WTC11 (cell line): ENCODE results near the gene TNIK.

Experiments used
- ESRRA ChIP-seq: sonication (generic); formaldehyde crosslinking; IDR thresholded peaks from 2 replicates; pipeline ENCODE4 v1.8.1; 2022; ENCODE audit warnings: mild to moderate bottlenecking, missing genetic modification reagents, borderline replicate concordance
- FOXJ3 ChIP-seq: sonication (generic); formaldehyde crosslinking; IDR thresholded peaks from 2 replicates; pipeline ENCODE4 v1.9.0; 2021; ENCODE audit warnings: missing genetic modification reagents, mild to moderate bottlenecking, borderline replicate concordance
- NR2C2 ChIP-seq: sonication (generic); formaldehyde crosslinking; IDR thresholded peaks from 2 replicates; pipeline ENCODE4 v1.8.0; 2022; ENCODE audit warnings: mild to moderate bottlenecking, missing genetic modification reagents
- SP1 ChIP-seq: sonication (generic); formaldehyde crosslinking; conservative IDR thresholded peaks from 2 replicates; pipeline ENCODE4 v1.8.1; 2022; ENCODE audit warnings: missing genetic modification reagents
- ZNF416 ChIP-seq: fragments of 250-450 bp; sonication (Bioruptor Pico); IDR thresholded peaks from 2 replicates; pipeline ENCODE4 v1.9.0; 2021; ENCODE audit warnings: mild to moderate bottlenecking, inconsistent platforms
- TF ChIP-seq, protein P1 (sequence below): fragments of 200-600 bp; IDR thresholded peaks from 2 replicates; pipeline ENCODE4 v1.8.0; 2022; ENCODE audit warnings: antibody characterized with exemption
- TF ChIP-seq, protein P2 (sequence below): sonication (generic); formaldehyde crosslinking; IDR thresholded peaks from 2 replicates; pipeline ENCODE4 v1.8.1; 2022; ENCODE audit warnings: low read depth, missing genetic modification reagents, borderline replicate concordance
- TF ChIP-seq, protein P3 (sequence below): fragments of 250-450 bp; sonication (Bioruptor Pico); IDR thresholded peaks from 2 replicates; pipeline ENCODE4 v2.1.2; 2022; ENCODE audit warnings: mild to moderate bottlenecking, moderate library complexity
- TF ChIP-seq, protein P4 (sequence below): fragments of 250-450 bp; sonication (Bioruptor Pico); IDR thresholded peaks from 2 replicates; pipeline ENCODE4 v1.9.0; 2021; ENCODE audit warnings: mild to moderate bottlenecking, borderline replicate concordance
- TF ChIP-seq, protein P5 (sequence below): sonication (generic); formaldehyde crosslinking; IDR thresholded peaks from 2 replicates; pipeline ENCODE4 v1.8.0; 2022; ENCODE audit warnings: missing genetic modification reagents
- TF ChIP-seq, protein P6 (sequence below): sonication (generic); formaldehyde crosslinking; IDR thresholded peaks from 2 replicates; pipeline ENCODE4 v1.8.1; 2022; ENCODE audit warnings: low read depth, mild to moderate bottlenecking, moderate library complexity, missing genetic modification reagents, borderline replicate concordance
- TF ChIP-seq, protein P7 (sequence below): sonication (generic); formaldehyde crosslinking; IDR thresholded peaks from 2 replicates; pipeline ENCODE4 v1.8.0; 2022; ENCODE audit warnings: mild to moderate bottlenecking, missing genetic modification reagents
- TF ChIP-seq, protein P8 (sequence below): sonication (generic); formaldehyde crosslinking; IDR thresholded peaks from 2 replicates; pipeline ENCODE4 v1.8.0; 2022; ENCODE audit warnings: mild to moderate bottlenecking, missing genetic modification reagents
- TF ChIP-seq, protein P9 (sequence below): sonication (generic); formaldehyde crosslinking; IDR thresholded peaks from 2 replicates; pipeline ENCODE4 v1.8.0; 2022; ENCODE audit warnings: mild to moderate bottlenecking, missing genetic modification reagents

DNA sequence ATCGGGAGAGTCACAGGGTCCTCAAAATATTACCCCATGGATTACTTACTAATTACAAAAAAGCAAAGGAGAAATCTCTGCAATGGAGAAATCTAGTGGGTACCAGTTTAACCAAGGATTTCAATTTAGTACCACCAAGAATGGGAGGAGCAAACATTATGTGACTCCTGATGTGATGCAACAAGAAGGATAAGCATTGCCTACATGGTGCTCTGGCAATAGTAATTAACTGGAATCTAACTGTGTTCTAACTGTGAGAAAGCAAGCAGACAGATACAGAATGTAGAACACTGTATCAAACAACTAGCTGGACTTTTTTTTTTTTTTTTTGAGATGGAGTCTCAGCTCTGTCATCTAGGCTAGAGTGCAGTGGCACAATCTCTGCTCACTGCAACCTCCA is 159.2 kb downstream of the TNIK start:
- TF ChIP-seq, protein P1, sequence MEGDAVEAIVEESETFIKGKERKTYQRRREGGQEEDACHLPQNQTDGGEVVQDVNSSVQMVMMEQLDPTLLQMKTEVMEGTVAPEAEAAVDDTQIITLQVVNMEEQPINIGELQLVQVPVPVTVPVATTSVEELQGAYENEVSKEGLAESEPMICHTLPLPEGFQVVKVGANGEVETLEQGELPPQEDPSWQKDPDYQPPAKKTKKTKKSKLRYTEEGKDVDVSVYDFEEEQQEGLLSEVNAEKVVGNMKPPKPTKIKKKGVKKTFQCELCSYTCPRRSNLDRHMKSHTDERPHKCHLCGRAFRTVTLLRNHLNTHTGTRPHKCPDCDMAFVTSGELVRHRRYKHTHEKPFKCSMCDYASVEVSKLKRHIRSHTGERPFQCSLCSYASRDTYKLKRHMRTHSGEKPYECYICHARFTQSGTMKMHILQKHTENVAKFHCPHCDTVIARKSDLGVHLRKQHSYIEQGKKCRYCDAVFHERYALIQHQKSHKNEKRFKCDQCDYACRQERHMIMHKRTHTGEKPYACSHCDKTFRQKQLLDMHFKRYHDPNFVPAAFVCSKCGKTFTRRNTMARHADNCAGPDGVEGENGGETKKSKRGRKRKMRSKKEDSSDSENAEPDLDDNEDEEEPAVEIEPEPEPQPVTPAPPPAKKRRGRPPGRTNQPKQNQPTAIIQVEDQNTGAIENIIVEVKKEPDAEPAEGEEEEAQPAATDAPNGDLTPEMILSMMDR = no peak
- no peak for TF ChIP-seq ZNF416 (CRISPR knock-in tag)
- TF ChIP-seq, protein P2, sequence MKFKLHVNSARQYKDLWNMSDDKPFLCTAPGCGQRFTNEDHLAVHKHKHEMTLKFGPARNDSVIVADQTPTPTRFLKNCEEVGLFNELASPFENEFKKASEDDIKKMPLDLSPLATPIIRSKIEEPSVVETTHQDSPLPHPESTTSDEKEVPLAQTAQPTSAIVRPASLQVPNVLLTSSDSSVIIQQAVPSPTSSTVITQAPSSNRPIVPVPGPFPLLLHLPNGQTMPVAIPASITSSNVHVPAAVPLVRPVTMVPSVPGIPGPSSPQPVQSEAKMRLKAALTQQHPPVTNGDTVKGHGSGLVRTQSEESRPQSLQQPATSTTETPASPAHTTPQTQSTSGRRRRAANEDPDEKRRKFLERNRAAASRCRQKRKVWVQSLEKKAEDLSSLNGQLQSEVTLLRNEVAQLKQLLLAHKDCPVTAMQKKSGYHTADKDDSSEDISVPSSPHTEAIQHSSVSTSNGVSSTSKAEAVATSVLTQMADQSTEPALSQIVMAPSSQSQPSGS (CRISPR knock-in tag) = no peak
- TF ChIP-seq, protein P3, sequence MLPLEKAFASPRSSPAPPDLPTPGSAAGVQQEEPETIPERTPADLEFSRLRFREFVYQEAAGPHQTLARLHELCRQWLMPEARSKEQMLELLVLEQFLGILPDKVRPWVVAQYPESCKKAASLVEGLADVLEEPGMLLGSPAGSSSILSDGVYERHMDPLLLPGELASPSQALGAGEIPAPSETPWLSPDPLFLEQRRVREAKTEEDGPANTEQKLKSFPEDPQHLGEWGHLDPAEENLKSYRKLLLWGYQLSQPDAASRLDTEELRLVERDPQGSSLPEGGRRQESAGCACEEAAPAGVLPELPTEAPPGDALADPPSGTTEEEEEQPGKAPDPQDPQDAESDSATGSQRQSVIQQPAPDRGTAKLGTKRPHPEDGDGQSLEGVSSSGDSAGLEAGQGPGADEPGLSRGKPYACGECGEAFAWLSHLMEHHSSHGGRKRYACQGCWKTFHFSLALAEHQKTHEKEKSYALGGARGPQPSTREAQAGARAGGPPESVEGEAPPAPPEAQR (CRISPR knock-in tag) = no peak
- TF ChIP-seq, protein P4, sequence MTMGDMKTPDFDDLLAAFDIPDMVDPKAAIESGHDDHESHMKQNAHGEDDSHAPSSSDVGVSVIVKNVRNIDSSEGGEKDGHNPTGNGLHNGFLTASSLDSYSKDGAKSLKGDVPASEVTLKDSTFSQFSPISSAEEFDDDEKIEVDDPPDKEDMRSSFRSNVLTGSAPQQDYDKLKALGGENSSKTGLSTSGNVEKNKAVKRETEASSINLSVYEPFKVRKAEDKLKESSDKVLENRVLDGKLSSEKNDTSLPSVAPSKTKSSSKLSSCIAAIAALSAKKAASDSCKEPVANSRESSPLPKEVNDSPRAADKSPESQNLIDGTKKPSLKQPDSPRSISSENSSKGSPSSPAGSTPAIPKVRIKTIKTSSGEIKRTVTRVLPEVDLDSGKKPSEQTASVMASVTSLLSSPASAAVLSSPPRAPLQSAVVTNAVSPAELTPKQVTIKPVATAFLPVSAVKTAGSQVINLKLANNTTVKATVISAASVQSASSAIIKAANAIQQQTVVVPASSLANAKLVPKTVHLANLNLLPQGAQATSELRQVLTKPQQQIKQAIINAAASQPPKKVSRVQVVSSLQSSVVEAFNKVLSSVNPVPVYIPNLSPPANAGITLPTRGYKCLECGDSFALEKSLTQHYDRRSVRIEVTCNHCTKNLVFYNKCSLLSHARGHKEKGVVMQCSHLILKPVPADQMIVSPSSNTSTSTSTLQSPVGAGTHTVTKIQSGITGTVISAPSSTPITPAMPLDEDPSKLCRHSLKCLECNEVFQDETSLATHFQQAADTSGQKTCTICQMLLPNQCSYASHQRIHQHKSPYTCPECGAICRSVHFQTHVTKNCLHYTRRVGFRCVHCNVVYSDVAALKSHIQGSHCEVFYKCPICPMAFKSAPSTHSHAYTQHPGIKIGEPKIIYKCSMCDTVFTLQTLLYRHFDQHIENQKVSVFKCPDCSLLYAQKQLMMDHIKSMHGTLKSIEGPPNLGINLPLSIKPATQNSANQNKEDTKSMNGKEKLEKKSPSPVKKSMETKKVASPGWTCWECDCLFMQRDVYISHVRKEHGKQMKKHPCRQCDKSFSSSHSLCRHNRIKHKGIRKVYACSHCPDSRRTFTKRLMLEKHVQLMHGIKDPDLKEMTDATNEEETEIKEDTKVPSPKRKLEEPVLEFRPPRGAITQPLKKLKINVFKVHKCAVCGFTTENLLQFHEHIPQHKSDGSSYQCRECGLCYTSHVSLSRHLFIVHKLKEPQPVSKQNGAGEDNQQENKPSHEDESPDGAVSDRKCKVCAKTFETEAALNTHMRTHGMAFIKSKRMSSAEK = no peak
- TF ChIP-seq, protein P5, sequence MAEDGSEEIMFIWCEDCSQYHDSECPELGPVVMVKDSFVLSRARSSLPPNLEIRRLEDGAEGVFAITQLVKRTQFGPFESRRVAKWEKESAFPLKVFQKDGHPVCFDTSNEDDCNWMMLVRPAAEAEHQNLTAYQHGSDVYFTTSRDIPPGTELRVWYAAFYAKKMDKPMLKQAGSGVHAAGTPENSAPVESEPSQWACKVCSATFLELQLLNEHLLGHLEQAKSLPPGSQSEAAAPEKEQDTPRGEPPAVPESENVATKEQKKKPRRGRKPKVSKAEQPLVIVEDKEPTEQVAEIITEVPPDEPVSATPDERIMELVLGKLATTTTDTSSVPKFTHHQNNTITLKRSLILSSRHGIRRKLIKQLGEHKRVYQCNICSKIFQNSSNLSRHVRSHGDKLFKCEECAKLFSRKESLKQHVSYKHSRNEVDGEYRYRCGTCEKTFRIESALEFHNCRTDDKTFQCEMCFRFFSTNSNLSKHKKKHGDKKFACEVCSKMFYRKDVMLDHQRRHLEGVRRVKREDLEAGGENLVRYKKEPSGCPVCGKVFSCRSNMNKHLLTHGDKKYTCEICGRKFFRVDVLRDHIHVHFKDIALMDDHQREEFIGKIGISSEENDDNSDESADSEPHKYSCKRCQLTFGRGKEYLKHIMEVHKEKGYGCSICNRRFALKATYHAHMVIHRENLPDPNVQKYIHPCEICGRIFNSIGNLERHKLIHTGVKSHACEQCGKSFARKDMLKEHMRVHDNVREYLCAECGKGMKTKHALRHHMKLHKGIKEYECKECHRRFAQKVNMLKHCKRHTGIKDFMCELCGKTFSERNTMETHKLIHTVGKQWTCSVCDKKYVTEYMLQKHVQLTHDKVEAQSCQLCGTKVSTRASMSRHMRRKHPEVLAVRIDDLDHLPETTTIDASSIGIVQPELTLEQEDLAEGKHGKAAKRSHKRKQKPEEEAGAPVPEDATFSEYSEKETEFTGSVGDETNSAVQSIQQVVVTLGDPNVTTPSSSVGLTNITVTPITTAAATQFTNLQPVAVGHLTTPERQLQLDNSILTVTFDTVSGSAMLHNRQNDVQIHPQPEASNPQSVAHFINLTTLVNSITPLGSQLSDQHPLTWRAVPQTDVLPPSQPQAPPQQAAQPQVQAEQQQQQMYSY (CRISPR knock-in tag) = no peak
- TF ChIP-seq, protein P6, sequence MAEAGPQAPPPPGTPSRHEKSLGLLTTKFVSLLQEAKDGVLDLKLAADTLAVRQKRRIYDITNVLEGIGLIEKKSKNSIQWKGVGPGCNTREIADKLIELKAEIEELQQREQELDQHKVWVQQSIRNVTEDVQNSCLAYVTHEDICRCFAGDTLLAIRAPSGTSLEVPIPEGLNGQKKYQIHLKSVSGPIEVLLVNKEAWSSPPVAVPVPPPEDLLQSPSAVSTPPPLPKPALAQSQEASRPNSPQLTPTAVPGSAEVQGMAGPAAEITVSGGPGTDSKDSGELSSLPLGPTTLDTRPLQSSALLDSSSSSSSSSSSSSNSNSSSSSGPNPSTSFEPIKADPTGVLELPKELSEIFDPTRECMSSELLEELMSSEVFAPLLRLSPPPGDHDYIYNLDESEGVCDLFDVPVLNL (CRISPR knock-in tag) = no peak
- TF ChIP-seq FOXJ3 (CRISPR knock-in tag) = no peak
- no peak for TF ChIP-seq ESRRA
- TF ChIP-seq, protein P7, sequence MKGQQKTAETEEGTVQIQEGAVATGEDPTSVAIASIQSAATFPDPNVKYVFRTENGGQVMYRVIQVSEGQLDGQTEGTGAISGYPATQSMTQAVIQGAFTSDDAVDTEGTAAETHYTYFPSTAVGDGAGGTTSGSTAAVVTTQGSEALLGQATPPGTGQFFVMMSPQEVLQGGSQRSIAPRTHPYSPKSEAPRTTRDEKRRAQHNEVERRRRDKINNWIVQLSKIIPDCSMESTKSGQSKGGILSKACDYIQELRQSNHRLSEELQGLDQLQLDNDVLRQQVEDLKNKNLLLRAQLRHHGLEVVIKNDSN = no peak
- TF ChIP-seq NR2C2 (CRISPR knock-in tag) = no peak
- TF ChIP-seq, protein P8, sequence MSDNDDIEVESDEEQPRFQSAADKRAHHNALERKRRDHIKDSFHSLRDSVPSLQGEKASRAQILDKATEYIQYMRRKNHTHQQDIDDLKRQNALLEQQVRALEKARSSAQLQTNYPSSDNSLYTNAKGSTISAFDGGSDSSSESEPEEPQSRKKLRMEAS = no peak
- TF ChIP-seq, protein P9, sequence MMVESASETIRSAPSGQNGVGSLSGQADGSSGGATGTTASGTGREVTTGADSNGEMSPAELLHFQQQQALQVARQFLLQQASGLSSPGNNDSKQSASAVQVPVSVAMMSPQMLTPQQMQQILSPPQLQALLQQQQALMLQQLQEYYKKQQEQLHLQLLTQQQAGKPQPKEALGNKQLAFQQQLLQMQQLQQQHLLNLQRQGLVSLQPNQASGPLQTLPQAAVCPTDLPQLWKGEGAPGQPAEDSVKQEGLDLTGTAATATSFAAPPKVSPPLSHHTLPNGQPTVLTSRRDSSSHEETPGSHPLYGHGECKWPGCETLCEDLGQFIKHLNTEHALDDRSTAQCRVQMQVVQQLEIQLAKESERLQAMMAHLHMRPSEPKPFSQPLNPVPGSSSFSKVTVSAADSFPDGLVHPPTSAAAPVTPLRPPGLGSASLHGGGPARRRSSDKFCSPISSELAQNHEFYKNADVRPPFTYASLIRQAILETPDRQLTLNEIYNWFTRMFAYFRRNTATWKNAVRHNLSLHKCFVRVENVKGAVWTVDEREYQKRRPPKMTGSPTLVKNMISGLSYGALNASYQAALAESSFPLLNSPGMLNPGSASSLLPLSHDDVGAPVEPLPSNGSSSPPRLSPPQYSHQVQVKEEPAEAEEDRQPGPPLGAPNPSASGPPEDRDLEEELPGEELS (CRISPR knock-in tag) = no peak
- no peak for TF ChIP-seq SP1
